ENCODE results near the gene FRMD4A.

- no peak for TF ChIP-seq CTCF (IDR thresholded peaks at IDR 0.05; ENCODE audit: insufficient read depth, low read length, poor library complexity, severe bottlenecking)
- TF ChIP-seq EZH2phosphoT487 (conservative IDR thresholded peaks at IDR 0.05; ENCODE audit: low read length) = no peak
These were observed 605.1 kb downstream of the FRMD4A start for GRCh38 chr10:13725594-13725993.

Data from SU-DHL-6 (cell line).